Esophagus mucosa (tissue), 1 donor: ENCODE results near the gene SCAMP5. TPM values are rescaled to one million over a fixed set of nuclear protein-coding genes. Genes with fewer than 3 reads are reported as not detected.

Experiments
- ATAC-seq: fragments of 200-7000 bp; cut with Tn5 transposase; one replicate; pipeline ENCODE4 v1.9.1; 2020
- total RNA-seq: library from RNA; stranded (reverse); gene quantifications from one replicate; pipeline ENCODE4 v1.2.4, GENCODE V29; 2023
- donor health status: DM: yes; HTN: yes; CAD: no.

SCAMP5 gene
- total RNA-seq, 1 donor from 2014 or later: 0.84 TPM

GRCh38 chr15:75048394-75048793, 53.0 kb downstream of the SCAMP5 start:
- ATAC-seq: no peak

GRCh38 chr15:75049392-75049791, 54.0 kb downstream of the SCAMP5 start:
- no peak for ATAC-seq

GRCh38 chr15:75050283-75050682, 54.9 kb downstream of the SCAMP5 start:
- ATAC-seq: no peak

- no peak for ATAC-seq
These were observed 55.8 kb downstream of the SCAMP5 start for GRCh38 chr15:75051191-75051608.

- no peak for ATAC-seq
These were observed 56.3 kb downstream of the SCAMP5 start for GRCh38 chr15:75051711-75052110.

GRCh38 chr15:75052972-75053747, 57.8 kb downstream of the SCAMP5 start:
- no peak for ATAC-seq

GRCh38 chr15:75053748-75054125, 58.4 kb downstream of the SCAMP5 start:
- no peak for ATAC-seq

GRCh38 chr15:75054172-75054897, 59.0 kb downstream of the SCAMP5 start:
- ATAC-seq: no peak

GRCh38 chr15:75056036-75056435, 60.7 kb downstream of the SCAMP5 start:
- ATAC-seq: no peak

GRCh38 chr15:75058127-75058905, 63.0 kb downstream of the SCAMP5 start:
- ATAC-seq: no peak

- no peak for ATAC-seq
These were observed 64.2 kb downstream of the SCAMP5 start for GRCh38 chr15:75059607-75060006.

GRCh38 chr15:75061272-75061671, 65.9 kb downstream of the SCAMP5 start:
- no peak for ATAC-seq

- peak; percentile 15 for ATAC-seq
These were observed 67.3 kb downstream of the SCAMP5 start for GRCh38 chr15:75062706-75063105.

GRCh38 chr15:75063338-75063737, 68.0 kb downstream of the SCAMP5 start:
- ATAC-seq: no peak

GRCh38 chr15:75063889-75064288, 68.5 kb downstream of the SCAMP5 start:
- ATAC-seq: no peak

GRCh38 chr15:75064846-75065245, 69.5 kb downstream of the SCAMP5 start:
- ATAC-seq: no peak

GRCh38 chr15:75065467-75065850, 70.1 kb downstream of the SCAMP5 start:
- no peak for ATAC-seq

- no peak for ATAC-seq
These were observed 70.6 kb downstream of the SCAMP5 start for GRCh38 chr15:75065851-75066509.

- ATAC-seq: no peak
These were observed 71.9 kb downstream of the SCAMP5 start for GRCh38 chr15:75067123-75067830.

- ATAC-seq: no peak
These were observed 73.4 kb downstream of the SCAMP5 start for GRCh38 chr15:75068748-75069147.

- ATAC-seq: peak; percentile 54
These were observed 74.0 kb downstream of the SCAMP5 start for GRCh38 chr15:75069301-75069925.

GRCh38 chr15:75070674-75071073, 75.3 kb downstream of the SCAMP5 start:
- no peak for ATAC-seq
